ENCODE data around the gene RHEB.

- TF ChIP-seq, protein P1, sequence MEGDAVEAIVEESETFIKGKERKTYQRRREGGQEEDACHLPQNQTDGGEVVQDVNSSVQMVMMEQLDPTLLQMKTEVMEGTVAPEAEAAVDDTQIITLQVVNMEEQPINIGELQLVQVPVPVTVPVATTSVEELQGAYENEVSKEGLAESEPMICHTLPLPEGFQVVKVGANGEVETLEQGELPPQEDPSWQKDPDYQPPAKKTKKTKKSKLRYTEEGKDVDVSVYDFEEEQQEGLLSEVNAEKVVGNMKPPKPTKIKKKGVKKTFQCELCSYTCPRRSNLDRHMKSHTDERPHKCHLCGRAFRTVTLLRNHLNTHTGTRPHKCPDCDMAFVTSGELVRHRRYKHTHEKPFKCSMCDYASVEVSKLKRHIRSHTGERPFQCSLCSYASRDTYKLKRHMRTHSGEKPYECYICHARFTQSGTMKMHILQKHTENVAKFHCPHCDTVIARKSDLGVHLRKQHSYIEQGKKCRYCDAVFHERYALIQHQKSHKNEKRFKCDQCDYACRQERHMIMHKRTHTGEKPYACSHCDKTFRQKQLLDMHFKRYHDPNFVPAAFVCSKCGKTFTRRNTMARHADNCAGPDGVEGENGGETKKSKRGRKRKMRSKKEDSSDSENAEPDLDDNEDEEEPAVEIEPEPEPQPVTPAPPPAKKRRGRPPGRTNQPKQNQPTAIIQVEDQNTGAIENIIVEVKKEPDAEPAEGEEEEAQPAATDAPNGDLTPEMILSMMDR (conservative IDR thresholded peaks at IDR 0.05; ENCODE audit: low read depth in 2 of 2), result peak; percentile 11 to 33; a peak in 2 of 4 replicates
- TF ChIP-seq STAT1 (IDR thresholded peaks at IDR 0.05; ENCODE audit: unreplicated experiment), result no peak
- no peak for TF ChIP-seq EZH2 (IDR thresholded peaks at IDR 0.05; ENCODE audit: low read depth, unreplicated experiment)
- no peak for TF ChIP-seq CREB1 (CRISPR knock-in tag; IDR thresholded peaks at IDR 0.05; ENCODE audit: low read depth)
- TF ChIP-seq REST (IDR thresholded peaks at IDR 0.05; ENCODE audit: unreplicated experiment), result no peak
- TF ChIP-seq POLR2AphosphoS5 (IDR thresholded peaks at IDR 0.05; ENCODE audit: low read depth), result no peak
- no peak for TF ChIP-seq EZH2phosphoT487 (IDR thresholded peaks at IDR 0.05; ENCODE audit: unreplicated experiment)
- no peak for TF ChIP-seq ZNF331 (CRISPR knock-in tag; IDR thresholded peaks at IDR 0.05; ENCODE audit: low read depth)
- no peak for TF ChIP-seq ZNF114 (CRISPR knock-in tag; IDR thresholded peaks at IDR 0.05)
- no peak for TF ChIP-seq NANOG (IDR thresholded peaks at IDR 0.05; ENCODE audit: borderline replicate concordance)
- TF ChIP-seq, protein P2, sequence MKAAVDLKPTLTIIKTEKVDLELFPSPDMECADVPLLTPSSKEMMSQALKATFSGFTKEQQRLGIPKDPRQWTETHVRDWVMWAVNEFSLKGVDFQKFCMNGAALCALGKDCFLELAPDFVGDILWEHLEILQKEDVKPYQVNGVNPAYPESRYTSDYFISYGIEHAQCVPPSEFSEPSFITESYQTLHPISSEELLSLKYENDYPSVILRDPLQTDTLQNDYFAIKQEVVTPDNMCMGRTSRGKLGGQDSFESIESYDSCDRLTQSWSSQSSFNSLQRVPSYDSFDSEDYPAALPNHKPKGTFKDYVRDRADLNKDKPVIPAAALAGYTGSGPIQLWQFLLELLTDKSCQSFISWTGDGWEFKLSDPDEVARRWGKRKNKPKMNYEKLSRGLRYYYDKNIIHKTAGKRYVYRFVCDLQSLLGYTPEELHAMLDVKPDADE (IDR thresholded peaks at IDR 0.05), result no peak
These were observed 57.8 kb downstream of the RHEB start for GRCh38 chr7:151461942-151462230.

Measured in GM23338 (cell line).